Smooth muscle cell (in vitro differentiated cells): Measurements from ENCODE around the gene RFX3. TPM values are rescaled to one million over a fixed set of nuclear protein-coding genes. Genes with fewer than 3 reads are reported as not detected.

Experiments
- DNase-seq: peaks from one replicate; lab custom pipeline; 2025; ENCODE audit not compliant: unreplicated experiment; lab: John Stamatoyannopoulos, UW
- H2AFZ ChIP-seq: fragments of 200-600 bp; sonication (generic); 2 replicates; pipeline ENCODE4 v1.6.0; 2016; ENCODE audit warnings: antibody characterized with exemption, low read depth, mild to moderate bottlenecking
- H3F3A ChIP-seq: fragments of 200-600 bp; sonication (generic); 2 replicates; pipeline ENCODE4 v1.6.0; 2017; ENCODE audit warnings: antibody characterized with exemption, low read depth
- H3K27ac ChIP-seq: fragments of 200-600 bp; sonication (generic); 2 replicates; pipeline ENCODE4 v1.5.1; 2016; ENCODE audit warnings: low read depth, mild to moderate bottlenecking
- H3K27me3 ChIP-seq: fragments of 200-600 bp; sonication (generic); 2 replicates; pipeline ENCODE4 v1.6.1; 2016; ENCODE audit warnings: low read depth, mild to moderate bottlenecking
- H3K36me3 ChIP-seq: fragments of 200-600 bp; sonication (generic); 2 replicates; pipeline ENCODE4 v1.5.1; 2016; ENCODE audit warnings: low read depth
- H3K4me1 ChIP-seq: fragments of 200-600 bp; sonication (generic); 2 replicates; pipeline ENCODE4 v1.5.1; 2016; ENCODE audit warnings: low read depth
- H3K4me2 ChIP-seq: fragments of 200-600 bp; sonication (generic); 2 replicates; pipeline ENCODE4 v1.6.0; 2016; ENCODE audit warnings: mild to moderate bottlenecking
- H3K4me3 ChIP-seq: fragments of 200-600 bp; sonication (generic); 2 replicates; pipeline ENCODE4 v1.5.1; 2016; ENCODE audit warnings: mild to moderate bottlenecking
- H3K79me2 ChIP-seq: fragments of 200-600 bp; sonication (generic); 2 replicates; pipeline ENCODE4 v1.6.0; 2016; ENCODE audit warnings: low read depth, mild to moderate bottlenecking
- H3K9ac ChIP-seq: fragments of 200-600 bp; sonication (generic); 2 replicates; pipeline ENCODE4 v1.6.0; 2016; ENCODE audit warnings: low read depth
- H3K9me3 ChIP-seq: fragments of 200-600 bp; sonication (generic); replicated peaks from 2 replicates; pipeline ENCODE4 v1.5.1; 2016; ENCODE audit warnings: low read depth
- H4K20me1 ChIP-seq: fragments of 200-600 bp; sonication (generic); 2 replicates; pipeline ENCODE4 v1.6.0; 2016; ENCODE audit warnings: low read depth
- WGBS: methylation state at CpG from one replicate; pipeline ENCODE4 v1.1.7; 2016; ENCODE audit warnings: low lambda C conversion rate; 5-methylcytosine and 5-hydroxymethylcytosine counted together
- polyA plus RNA-seq: library from polyadenylated mRNA; unstranded; fragments of >200 nt; fragmentation: Nextera tagmentation; extraction: Ambion mirVana; gene quantifications from 2 replicates; pipeline ENCODE4 v1.2.1, GENCODE V29; 2016
- total RNA-seq: library from RNA; depleted of rRNA; stranded (reverse); fragments of >200 nt; gene quantifications from 2 replicates; pipeline ENCODE4 v1.2.3, GENCODE V29; 2014
- TF ChIP-seq, protein P1 (sequence below): fragments of 200-600 bp; sonication (generic); IDR thresholded peaks from 2 replicates; pipeline ENCODE4 v1.5.1; 2017; ENCODE audit warnings: borderline replicate concordance, mild to moderate bottlenecking, antibody characterized with exemption; ENCODE audit not compliant: insufficient read depth, poor library complexity, severe bottlenecking

RFX3 gene
- total and polyA plus RNA-seq, 2 experiments from 2014 or later: 4.4 to 14.1 TPM

DNA sequence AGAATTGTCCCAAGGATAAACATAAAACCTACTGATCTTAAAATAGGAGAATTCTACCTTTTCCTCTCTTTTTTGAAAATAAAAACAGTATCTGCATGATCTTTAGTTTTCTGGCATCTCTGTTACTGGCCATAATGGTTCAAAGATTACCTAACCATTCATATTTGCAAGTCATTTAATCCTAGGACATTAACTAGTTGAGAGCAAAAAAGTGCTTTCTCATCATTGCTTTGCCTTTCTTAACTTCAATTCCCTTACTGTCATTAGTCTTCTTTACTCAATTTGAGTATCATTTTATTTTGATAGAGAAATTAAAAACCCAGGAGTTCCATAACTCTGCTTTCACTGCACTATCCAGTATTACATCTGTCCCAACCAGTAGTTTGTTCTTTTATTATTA, 68.6 kb downstream of the RFX3 start:
- no peak overlapping the region for H3K27ac ChIP-seq
- H3K4me3 ChIP-seq: no peak overlapping the region
- DNase-seq: no peak
- H3F3A ChIP-seq: no peaks in the 10 kb centered on the region
- H3K4me1 ChIP-seq: no peaks in the 10 kb centered on the region
- no peaks in the 10 kb centered on the region for H4K20me1 ChIP-seq
- H2AFZ ChIP-seq: no peak overlapping the region
- H3K27me3 ChIP-seq: no peaks in the 10 kb centered on the region
- H3K36me3 ChIP-seq: no peaks in the 10 kb centered on the region
- no peaks in the 10 kb centered on the region for H3K9me3 ChIP-seq
- H3K9ac ChIP-seq: no peak overlapping the region
- H3K4me2 ChIP-seq: no peak overlapping the region
- TF ChIP-seq, protein P1, sequence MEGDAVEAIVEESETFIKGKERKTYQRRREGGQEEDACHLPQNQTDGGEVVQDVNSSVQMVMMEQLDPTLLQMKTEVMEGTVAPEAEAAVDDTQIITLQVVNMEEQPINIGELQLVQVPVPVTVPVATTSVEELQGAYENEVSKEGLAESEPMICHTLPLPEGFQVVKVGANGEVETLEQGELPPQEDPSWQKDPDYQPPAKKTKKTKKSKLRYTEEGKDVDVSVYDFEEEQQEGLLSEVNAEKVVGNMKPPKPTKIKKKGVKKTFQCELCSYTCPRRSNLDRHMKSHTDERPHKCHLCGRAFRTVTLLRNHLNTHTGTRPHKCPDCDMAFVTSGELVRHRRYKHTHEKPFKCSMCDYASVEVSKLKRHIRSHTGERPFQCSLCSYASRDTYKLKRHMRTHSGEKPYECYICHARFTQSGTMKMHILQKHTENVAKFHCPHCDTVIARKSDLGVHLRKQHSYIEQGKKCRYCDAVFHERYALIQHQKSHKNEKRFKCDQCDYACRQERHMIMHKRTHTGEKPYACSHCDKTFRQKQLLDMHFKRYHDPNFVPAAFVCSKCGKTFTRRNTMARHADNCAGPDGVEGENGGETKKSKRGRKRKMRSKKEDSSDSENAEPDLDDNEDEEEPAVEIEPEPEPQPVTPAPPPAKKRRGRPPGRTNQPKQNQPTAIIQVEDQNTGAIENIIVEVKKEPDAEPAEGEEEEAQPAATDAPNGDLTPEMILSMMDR: no peak
- no peaks in the 10 kb centered on the region for H3K79me2 ChIP-seq

- Histone ChIP-seq H3K4me3 (no peak overlapping the region), H3K9ac (no peak overlapping the region), H3K4me2 (no peak overlapping the region), H3K4me1 (no peaks in the 10 kb centered on the region), H3K79me2 (no peaks in the 10 kb centered on the region), H3K36me3 (no peaks in the 10 kb centered on the region), H2AFZ (no peak overlapping the region), H3K27me3 (no peaks in the 10 kb centered on the region), H3F3A (no peaks in the 10 kb centered on the region), H3K9me3 (no peaks in the 10 kb centered on the region), H3K27ac (no peak overlapping the region), H4K20me1 (no peaks in the 10 kb centered on the region)
- DNase-seq: no peak
- WGBS: 96% methylated on average over 3 of the region's 3 CpGs
- TF ChIP-seq, protein P1: no peak
Observed at GRCh38 chr9:3455717-3456116, 70.1 kb downstream of the RFX3 start.

GRCh38 chr9:3455094-3455493, 70.7 kb downstream of the RFX3 start:
- no peak overlapping the region for H3K4me3 ChIP-seq
- TF ChIP-seq, protein P1: no peak
- DNase-seq: no peak

GRCh38 chr9:3451956-3452355, 73.8 kb downstream of the RFX3 start:
- 91% methylated on average over 1 of the region's 1 CpG for WGBS

More at GRCh38 chr9:3455094-3455493, 70.7 kb downstream of the RFX3 start:
- no peak overlapping the region for H3K9ac ChIP-seq
- no peaks in the 10 kb centered on the region for H3K9me3 ChIP-seq
- WGBS: 69% methylated on average over 2 of the region's 2 CpGs
- H4K20me1 ChIP-seq: no peaks in the 10 kb centered on the region
- H3K36me3 ChIP-seq: no peaks in the 10 kb centered on the region
- no peaks in the 10 kb centered on the region for H3K4me1 ChIP-seq
- H3K79me2 ChIP-seq: peaks cover 4% of the 10 kb centered on the region
- no peak overlapping the region for H3K4me2 ChIP-seq
- no peak overlapping the region for H3K27ac ChIP-seq
- H2AFZ ChIP-seq: no peak overlapping the region
- H3K27me3 ChIP-seq: no peaks in the 10 kb centered on the region
- no peaks in the 10 kb centered on the region for H3F3A ChIP-seq

More at GRCh38 chr9:3451956-3452355, 73.8 kb downstream of the RFX3 start:
- TF ChIP-seq, protein P1: no peak
- Histone ChIP-seq H3K4me3 (no peak overlapping the region), H3F3A (no peaks in the 10 kb centered on the region), H3K79me2 (peaks cover 15% of the 10 kb centered on the region), H3K9me3 (no peaks in the 10 kb centered on the region), H3K4me2 (no peak overlapping the region), H3K27ac (no peak overlapping the region), H3K9ac (no peak overlapping the region), H3K36me3 (no peaks in the 10 kb centered on the region), H3K27me3 (no peaks in the 10 kb centered on the region), H3K4me1 (no peaks in the 10 kb centered on the region), H2AFZ (no peak overlapping the region), H4K20me1 (peaks cover 8% of the 10 kb centered on the region)
- DNase-seq: no peak
